OCI-LY1 (cell line): ENCODE data around the gene MRPL24.
A peak's percentile ranks its signal among the peaks of the same experiment; 100 is the strongest.
"Not testable (repeated sequence)": the region's sequence is repeated elsewhere in the genome, so short reads cannot be mapped to it uniquely, and the experiment has no call there.

Source experiments
- H2AFZ ChIP-seq: fragments of 200-600 bp; sonication (generic), shearing (Covaris generic); 2 replicates; pipeline ENCODE4 v1.6.0; 2014; ENCODE audit warnings: antibody characterized with exemption, mild to moderate bottlenecking, low read length
- H3F3A ChIP-seq: fragments of 200-600 bp; sonication (generic), shearing (Covaris generic); 2 replicates; pipeline ENCODE4 v1.6.0; 2014; ENCODE audit warnings: mild to moderate bottlenecking, antibody characterized with exemption, low read length, moderate library complexity; ENCODE audit not compliant: insufficient read depth
- H3K27ac ChIP-seq: fragments of 200-600 bp; sonication (generic); 2 replicates; pipeline ENCODE4 v1.5.1; 2014; ENCODE audit warnings: low read length, mixed run types, mild to moderate bottlenecking, low read depth; ENCODE audit not compliant: poor library complexity, severe bottlenecking
- H3K27me3 ChIP-seq: fragments of 200-600 bp; sonication (generic); 2 replicates; pipeline ENCODE4 v1.6.0; 2014; ENCODE audit warnings: antibody characterized with exemption, mild to moderate bottlenecking, low read length, moderate library complexity; ENCODE audit not compliant: insufficient read depth
- H3K36me3 ChIP-seq: fragments of 200-600 bp; sonication (generic); 2 replicates; pipeline ENCODE4 v1.6.1; 2014; ENCODE audit warnings: mild to moderate bottlenecking, antibody characterized with exemption, low read length, moderate library complexity, mixed read lengths; ENCODE audit not compliant: insufficient read depth
- H3K4me1 ChIP-seq: fragments of 200-600 bp; sonication (generic); 2 replicates; pipeline ENCODE4 v1.5.1; 2014; ENCODE audit warnings: mild to moderate bottlenecking, low read length, moderate library complexity; ENCODE audit not compliant: insufficient read depth, severe bottlenecking
- H3K4me2 ChIP-seq: fragments of 200-600 bp; sonication (generic), shearing (Covaris generic); 2 replicates; pipeline ENCODE4 v1.6.1; 2014; ENCODE audit warnings: low read length
- H3K4me3 ChIP-seq: fragments of 200-600 bp; sonication (generic); 2 replicates; pipeline ENCODE4 v1.5.1; 2014; ENCODE audit warnings: low read length, low read depth, mild to moderate bottlenecking, mixed read lengths; ENCODE audit not compliant: poor library complexity, severe bottlenecking
- H3K79me2 ChIP-seq: fragments of 200-600 bp; shearing (Covaris generic); 2 replicates; pipeline ENCODE4 v1.6.1; 2016; ENCODE audit warnings: mixed run types, low read length, mixed read lengths; ENCODE audit not compliant: insufficient read depth
- H3K9ac ChIP-seq: fragments of 200-600 bp; sonication (generic), shearing (Covaris generic); 2 replicates; pipeline ENCODE4 v1.6.1; 2014; ENCODE audit warnings: mild to moderate bottlenecking, low read length, mixed read lengths
- H3K9me2 ChIP-seq: fragments of 200-600 bp; sonication (generic), shearing (Covaris generic); 2 replicates; pipeline ENCODE4 v1.6.1; 2014; ENCODE audit warnings: low read depth, mild to moderate bottlenecking, low read length, mixed read lengths
- H3K9me3 ChIP-seq: fragments of 200-600 bp; shearing (Covaris generic); 2 replicates; pipeline ENCODE4 v1.6.1; 2014; ENCODE audit warnings: low read length, mixed read lengths
- H4K20me1 ChIP-seq: fragments of 200-600 bp; sonication (generic), shearing (Covaris generic); 2 replicates; pipeline ENCODE4 v1.6.0; 2016; ENCODE audit warnings: mild to moderate bottlenecking, low read length; ENCODE audit not compliant: insufficient read depth
- EZH2 ChIP-seq: fragments of 200-600 bp; sonication (generic), shearing (Covaris generic); IDR thresholded peaks from 2 replicates; pipeline ENCODE4 v1.8.0; 2017; ENCODE audit warnings: borderline replicate concordance, mixed run types, mild to moderate bottlenecking, antibody characterized with exemption, low read length, moderate library complexity, mixed read lengths
- TF ChIP-seq, protein P1 (sequence below): fragments of 200-600 bp; sonication (generic), shearing (Covaris generic); IDR thresholded peaks from 2 replicates; pipeline ENCODE4 v1.5.1; 2017; ENCODE audit warnings: mild to moderate bottlenecking, antibody characterized with exemption, low read length, moderate library complexity, mixed read lengths

MRPL24 gene

GRCh38 chr1:156766298-156767100, 25.6 kb upstream of the MRPL24 start:
- Histone ChIP-seq H3K9ac (peak overlapping the region; percentile 89), H3K4me2 (peak overlapping the region; percentile 91), H3K27me3 (no peaks in the 10 kb centered on the region), H3K4me1 (peaks cover 29% of the 10 kb centered on the region), H3K36me3 (peaks cover 24% of the 10 kb centered on the region), H3K79me2 (peaks cover 34% of the 10 kb centered on the region), H3K9me2 (no peaks in the 10 kb centered on the region), H2AFZ (peak overlapping the region; percentile 56; the same call in 1 of the 2 replicates), H3K27ac (peak overlapping the region; percentile 30), H4K20me1 (no peaks in the 10 kb centered on the region), H3K4me3 (peak overlapping the region; percentile 90), H3F3A (no peaks in the 10 kb centered on the region), H3K9me3 (no peaks in the 10 kb centered on the region)
- TF ChIP-seq EZH2: no peak
- TF ChIP-seq, protein P1, sequence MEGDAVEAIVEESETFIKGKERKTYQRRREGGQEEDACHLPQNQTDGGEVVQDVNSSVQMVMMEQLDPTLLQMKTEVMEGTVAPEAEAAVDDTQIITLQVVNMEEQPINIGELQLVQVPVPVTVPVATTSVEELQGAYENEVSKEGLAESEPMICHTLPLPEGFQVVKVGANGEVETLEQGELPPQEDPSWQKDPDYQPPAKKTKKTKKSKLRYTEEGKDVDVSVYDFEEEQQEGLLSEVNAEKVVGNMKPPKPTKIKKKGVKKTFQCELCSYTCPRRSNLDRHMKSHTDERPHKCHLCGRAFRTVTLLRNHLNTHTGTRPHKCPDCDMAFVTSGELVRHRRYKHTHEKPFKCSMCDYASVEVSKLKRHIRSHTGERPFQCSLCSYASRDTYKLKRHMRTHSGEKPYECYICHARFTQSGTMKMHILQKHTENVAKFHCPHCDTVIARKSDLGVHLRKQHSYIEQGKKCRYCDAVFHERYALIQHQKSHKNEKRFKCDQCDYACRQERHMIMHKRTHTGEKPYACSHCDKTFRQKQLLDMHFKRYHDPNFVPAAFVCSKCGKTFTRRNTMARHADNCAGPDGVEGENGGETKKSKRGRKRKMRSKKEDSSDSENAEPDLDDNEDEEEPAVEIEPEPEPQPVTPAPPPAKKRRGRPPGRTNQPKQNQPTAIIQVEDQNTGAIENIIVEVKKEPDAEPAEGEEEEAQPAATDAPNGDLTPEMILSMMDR: no peak; the same call in 1 of the 2 replicates

DNA sequence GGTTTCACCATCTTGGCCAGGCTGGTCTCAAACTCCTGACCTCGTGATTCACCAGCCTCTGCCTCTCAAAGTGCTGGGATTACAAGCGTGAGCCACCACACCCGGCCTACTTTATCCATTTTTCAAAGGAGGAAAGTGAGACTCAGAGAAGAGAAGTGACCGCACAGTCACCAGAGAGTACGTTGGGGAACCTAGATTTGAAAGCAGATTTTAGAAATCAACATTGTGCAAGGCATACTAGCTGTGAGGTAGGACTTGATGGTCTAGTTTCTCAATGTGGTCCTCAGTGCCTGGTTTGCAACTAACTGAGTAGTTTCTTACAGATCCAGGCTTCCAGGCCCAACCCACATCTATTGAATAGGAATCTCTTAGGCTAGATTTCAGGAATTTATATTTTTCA, 24.8 kb upstream of the MRPL24 start:
- H4K20me1 ChIP-seq: no peaks in the 10 kb centered on the region
- H3K27me3 ChIP-seq: no peaks in the 10 kb centered on the region
- H3K79me2 ChIP-seq: peaks cover 26% of the 10 kb centered on the region
- H3K9me3 ChIP-seq: no peaks in the 10 kb centered on the region
- no peak overlapping the region for H3K4me3 ChIP-seq
- H3K27ac ChIP-seq: no peak overlapping the region
- H3F3A ChIP-seq: no peaks in the 10 kb centered on the region
- H3K9me2 ChIP-seq: no peaks in the 10 kb centered on the region
- no peak overlapping the region; the same call in 1 of the 2 replicates for H3K4me2 ChIP-seq
- H2AFZ ChIP-seq: no peak overlapping the region
- peaks cover 29% of the 10 kb centered on the region for H3K4me1 ChIP-seq
- peaks cover 17% of the 10 kb centered on the region for H3K36me3 ChIP-seq
- TF ChIP-seq, protein P1: no peak
- TF ChIP-seq EZH2: no peak
- no peak overlapping the region for H3K9ac ChIP-seq

GRCh38 chr1:156765136-156765535, 24.2 kb upstream of the MRPL24 start:
- H3K9ac ChIP-seq, H2AFZ ChIP-seq, H3K9me2 ChIP-seq, H4K20me1 ChIP-seq, H3K9me3 ChIP-seq, H3K27ac ChIP-seq, H3F3A ChIP-seq, H3K4me2 ChIP-seq, H3K27me3 ChIP-seq, H3K4me3 ChIP-seq: not testable (repeated sequence)
- Histone ChIP-seq H3K79me2 (peaks cover 21% of the 10 kb centered on the region), H3K4me1 (peaks cover 29% of the 10 kb centered on the region), H3K36me3 (peaks cover 12% of the 10 kb centered on the region; the same call in 1 of the 2 replicates)

DNA sequence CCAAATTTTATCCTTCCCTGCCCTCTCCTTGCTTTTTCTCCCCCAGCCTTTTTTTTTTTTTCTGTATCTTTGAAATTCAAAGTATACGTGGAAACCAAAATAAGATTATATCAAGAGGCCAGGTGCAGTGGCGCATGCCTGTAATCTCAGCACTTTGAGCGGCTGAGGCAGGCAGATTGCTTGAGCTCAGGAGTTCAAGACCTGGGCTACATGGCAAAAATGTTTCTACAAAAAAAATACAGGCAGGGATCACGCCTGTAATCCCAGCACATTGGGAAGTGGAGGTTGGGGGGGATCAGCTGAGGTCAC, 19.9 kb upstream of the MRPL24 start:
- no peak overlapping the region for H3K27ac ChIP-seq
- H3K9me3 ChIP-seq: no peaks in the 10 kb centered on the region

More for the DNA sequence above, 19.9 kb upstream of the MRPL24 start:
- H3K4me2 ChIP-seq: no peak overlapping the region
- no peaks in the 10 kb centered on the region for H3K36me3 ChIP-seq
- no peaks in the 10 kb centered on the region for H3K27me3 ChIP-seq
- H3F3A ChIP-seq: no peaks in the 10 kb centered on the region
- no peaks in the 10 kb centered on the region for H4K20me1 ChIP-seq
- no peak overlapping the region for H3K4me3 ChIP-seq
- no peak overlapping the region for H3K9ac ChIP-seq
- no peaks in the 10 kb centered on the region for H3K79me2 ChIP-seq
- no peaks in the 10 kb centered on the region for H3K9me2 ChIP-seq
- no peak overlapping the region for H2AFZ ChIP-seq
- H3K4me1 ChIP-seq: no peaks in the 10 kb centered on the region
- TF ChIP-seq, protein P1: no peak
- TF ChIP-seq EZH2: no peak
